KOPT-K1 (cell line): Measurements from ENCODE around the gene ACOXL.
"Not testable (repeated sequence)": the region's sequence is repeated elsewhere in the genome, so short reads cannot be mapped to it uniquely, and the experiment has no call there.

Experiments
- H3K27ac ChIP-seq: fragments of 200-600 bp; sonication (generic); 2 replicates; pipeline ENCODE4 v1.5.1; 2016; ENCODE audit warnings: antibody characterized with exemption, mild to moderate bottlenecking, low read depth, low read length; ENCODE audit not compliant: poor library complexity, severe bottlenecking
- H3K36me3 ChIP-seq: fragments of 200-600 bp; sonication (generic); 2 replicates; pipeline ENCODE4 v1.5.1; 2017; ENCODE audit warnings: antibody characterized with exemption, mild to moderate bottlenecking, low read length, moderate library complexity; ENCODE audit not compliant: insufficient read depth
- H3K9me3 ChIP-seq: fragments of 200-600 bp; sonication (generic); 2 replicates; pipeline ENCODE4 v1.5.1; 2017; ENCODE audit warnings: antibody characterized with exemption, low read length, mild to moderate bottlenecking; ENCODE audit not compliant: insufficient read depth, poor library complexity, severe bottlenecking

The ACOXL gene

DNA sequence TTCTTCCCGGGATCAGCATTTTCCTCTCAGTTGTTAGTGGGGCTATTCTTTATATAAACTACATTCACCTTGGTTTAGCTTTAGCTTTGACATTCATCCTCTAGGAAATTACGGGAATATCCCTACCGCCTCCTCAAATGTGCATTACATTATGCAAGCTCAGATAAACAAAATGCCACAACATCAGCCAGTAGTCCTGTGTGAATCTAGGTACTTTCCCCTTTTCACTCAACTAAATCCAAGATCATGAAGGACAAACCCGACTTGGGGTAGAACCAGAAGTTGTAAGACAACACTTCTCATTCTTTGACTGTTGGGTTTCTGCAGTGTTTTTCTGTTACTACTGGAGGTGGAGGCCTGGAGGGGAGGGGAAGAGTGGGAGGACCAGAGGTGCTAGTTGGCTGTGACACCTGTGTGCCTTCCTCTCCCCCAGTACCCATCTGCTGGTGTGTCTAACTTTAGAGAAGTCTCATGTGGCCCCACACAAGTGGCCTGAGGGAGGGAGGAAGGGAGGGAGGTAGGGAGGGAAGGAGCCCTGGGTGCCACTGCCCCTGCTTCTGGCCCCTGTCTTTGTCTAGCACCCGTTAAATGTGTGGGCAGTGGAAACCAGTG, 303.6 kb downstream of the ACOXL start:
- Histone ChIP-seq H3K9me3 (no peaks in the 10 kb centered on the region), H3K27ac (no peak overlapping the region), H3K36me3 (no peaks in the 10 kb centered on the region)

DNA sequence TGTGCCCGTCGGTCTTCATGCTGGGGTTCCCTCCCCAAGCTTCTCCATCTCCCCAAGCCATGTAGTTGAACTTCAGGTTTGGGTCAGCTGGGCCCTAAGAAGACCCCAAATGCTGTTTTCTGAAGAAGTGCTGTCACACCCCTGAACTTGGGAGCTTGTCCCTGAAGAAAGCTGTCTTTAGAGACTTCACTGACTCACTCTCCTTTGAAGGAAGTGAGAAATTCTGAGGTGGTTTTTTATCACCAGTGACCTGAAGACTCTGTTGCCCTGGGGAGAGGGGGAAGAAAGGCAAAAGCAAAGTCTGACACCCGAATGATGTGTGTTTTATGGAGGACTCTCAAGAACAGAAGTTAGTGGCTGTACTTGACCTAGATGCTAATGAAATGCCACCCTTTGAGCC, 304.8 kb downstream of the ACOXL start:
- Histone ChIP-seq H3K36me3 (no peaks in the 10 kb centered on the region), H3K27ac (no peak overlapping the region), H3K9me3 (no peaks in the 10 kb centered on the region)

DNA sequence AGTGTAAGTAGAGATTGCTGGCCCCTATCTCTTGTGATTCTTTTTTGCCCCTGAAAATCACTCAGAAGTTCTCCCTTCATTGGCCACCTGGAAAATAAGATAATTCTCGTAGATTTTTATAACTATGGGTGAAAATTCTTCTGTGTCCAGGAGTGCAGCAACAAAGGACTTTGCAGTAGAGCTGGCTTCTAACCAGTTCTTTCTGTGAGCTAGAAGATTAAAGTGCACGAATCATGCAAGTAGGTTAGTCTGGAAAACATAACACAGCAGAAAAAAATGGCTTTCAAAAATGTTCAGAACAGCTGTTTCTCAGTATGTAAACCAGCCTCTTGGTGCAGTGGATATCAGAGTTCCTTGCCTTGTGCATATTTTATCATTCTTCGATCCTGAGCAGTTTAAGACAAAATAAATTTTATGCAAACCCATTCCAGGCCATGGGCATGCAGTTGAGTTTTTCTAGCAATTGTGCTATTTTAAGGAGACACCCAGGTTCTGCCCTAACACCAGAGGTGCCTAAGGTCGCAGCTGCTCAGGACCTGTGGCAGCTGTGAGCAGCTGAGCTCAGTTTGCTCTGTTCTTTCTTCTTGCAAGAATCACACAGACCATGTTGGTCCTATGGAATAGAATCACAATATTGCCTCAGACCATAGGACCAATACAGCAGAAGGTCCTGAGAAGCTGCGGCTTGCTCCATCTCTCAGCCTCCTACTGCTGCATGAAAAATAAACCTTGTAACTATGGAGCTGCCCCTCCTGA, 307.4 kb downstream of the ACOXL start:
- Histone ChIP-seq H3K9me3 (no peaks in the 10 kb centered on the region), H3K27ac (no peak overlapping the region), H3K36me3 (no peaks in the 10 kb centered on the region)

DNA sequence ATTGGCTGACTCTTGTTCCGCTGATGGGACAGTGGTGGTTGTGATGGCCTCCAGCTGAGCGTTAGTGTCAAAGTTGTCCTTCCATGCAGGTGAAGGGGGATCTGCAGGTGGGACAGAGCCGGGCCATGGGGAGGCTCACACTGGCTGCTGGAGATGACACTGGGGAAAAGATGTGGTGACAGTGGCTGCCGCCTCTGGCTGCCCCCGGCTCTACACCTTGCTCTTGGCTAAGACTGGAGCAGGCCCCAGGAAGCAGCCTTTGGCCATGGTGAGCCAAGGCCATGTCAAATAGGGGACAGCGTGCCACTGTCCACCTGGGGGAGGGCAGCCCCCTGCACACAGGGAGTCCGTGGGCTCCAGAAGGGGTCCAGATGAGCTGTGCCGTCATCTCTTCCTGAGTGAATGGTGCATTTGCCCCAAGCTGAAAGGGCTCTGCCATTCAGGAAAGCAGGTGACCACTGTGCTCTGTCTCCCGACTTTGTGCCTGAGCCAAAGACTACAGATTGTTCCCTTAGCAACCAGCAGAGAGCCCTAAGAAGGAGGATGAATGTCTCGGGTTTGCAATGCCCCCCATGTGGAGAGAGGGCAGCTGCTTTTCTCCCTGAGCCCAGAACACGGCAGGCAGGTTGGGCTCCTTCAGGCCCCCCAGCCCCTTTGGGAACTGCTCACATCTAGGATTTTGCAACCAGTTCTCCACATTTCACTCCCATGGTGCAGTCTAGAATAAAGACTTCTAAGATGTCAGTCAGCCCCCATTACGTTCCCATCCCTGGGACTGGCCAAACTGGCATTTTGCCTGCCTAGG, 309.2 kb downstream of the ACOXL start:
- Histone ChIP-seq H3K27ac (no peak overlapping the region), H3K36me3 (no peaks in the 10 kb centered on the region), H3K9me3 (no peaks in the 10 kb centered on the region)

DNA sequence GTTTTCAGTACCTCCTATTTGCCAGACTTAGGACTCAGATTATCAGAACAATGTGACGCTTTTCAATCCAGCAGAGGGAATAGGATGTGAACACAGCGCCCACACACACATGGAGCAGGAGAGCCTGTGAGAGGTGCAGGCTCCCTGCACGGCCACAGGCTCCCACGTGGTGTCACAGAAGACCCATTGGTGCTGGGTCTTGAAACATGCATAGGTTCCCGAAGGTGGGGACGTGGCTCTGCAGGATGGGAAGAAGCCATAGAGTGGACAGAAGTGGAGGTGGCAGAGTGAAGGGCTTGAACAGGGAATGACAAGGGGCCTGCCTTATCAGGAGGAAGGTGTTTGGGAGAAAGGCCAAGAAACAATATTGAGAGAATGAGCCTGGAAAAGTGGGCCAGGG, 309.9 kb downstream of the ACOXL start:
- Histone ChIP-seq H3K36me3 (no peaks in the 10 kb centered on the region), H3K9me3 (no peaks in the 10 kb centered on the region), H3K27ac (no peak overlapping the region)

DNA sequence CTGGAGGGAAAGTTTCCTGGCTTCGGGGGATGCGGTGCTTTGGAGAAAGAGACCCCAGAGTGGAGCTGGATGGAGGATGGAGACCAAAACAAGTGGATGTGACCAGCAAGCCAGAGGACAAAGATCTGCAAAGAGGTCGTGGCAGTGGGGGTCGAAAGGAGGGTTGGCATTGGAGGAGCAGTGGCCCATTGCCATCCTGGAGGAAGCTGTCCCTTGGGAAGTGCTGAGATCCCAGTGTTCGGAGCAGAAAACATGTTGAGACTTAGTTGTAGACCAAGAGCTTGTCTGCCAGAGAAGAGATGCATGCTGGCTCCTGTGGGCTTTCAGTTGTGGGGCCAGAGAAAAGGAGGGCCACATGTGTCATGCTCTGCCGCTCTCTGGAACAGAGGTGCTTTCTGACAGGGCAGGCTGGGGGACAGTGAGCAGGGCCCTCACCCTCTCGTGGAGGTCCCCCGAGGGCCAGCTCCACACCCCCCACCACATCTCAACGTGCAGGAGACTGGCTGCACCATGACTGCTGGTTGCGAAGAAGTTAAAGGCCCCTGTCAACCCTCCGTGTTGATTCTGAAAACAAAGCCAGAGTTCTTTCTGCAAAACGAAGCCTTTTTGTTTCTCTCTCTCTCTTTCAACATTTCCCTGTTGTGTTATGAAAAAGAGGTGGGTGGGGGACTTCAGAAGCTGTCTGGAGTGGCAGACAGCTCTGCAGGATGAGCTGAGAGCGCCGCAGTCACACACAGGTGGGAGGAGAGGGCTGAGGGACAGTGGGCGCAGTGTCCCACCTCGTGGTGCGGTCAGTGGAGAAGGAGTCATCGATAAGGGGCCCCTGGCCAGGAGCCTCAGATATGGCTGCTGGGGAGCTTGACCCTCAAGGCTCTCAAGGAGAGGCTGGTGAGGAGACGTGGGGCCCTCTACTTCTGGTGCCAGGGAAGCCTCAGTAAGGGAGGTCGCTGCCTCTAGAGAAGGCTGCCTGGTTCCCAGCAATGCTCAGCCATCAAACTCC, 310.7 kb downstream of the ACOXL start:
- H3K36me3 ChIP-seq: no peaks in the 10 kb centered on the region
- H3K27ac ChIP-seq: no peak overlapping the region
- no peaks in the 10 kb centered on the region for H3K9me3 ChIP-seq

DNA sequence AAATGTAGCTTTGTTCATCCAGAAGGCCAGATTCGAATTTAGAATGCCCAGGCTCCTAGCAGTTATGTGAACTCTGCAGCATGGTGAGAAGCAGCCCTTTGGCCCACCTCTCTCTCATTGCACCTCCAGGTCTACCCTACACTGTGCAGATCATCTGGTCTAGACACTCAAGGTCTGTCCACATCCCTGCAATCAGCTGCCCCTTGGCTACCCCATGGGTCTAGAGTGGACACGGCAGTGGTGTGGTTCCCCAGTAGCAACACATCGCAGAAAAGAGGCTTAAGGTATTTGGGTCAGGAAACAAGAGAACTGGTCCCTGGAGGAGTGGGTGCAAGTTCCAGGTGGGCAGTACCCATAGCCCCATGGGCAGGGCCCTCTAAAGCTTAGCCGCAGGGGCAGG, 311.7 kb downstream of the ACOXL start:
- Histone ChIP-seq H3K9me3 (no peaks in the 10 kb centered on the region), H3K27ac (no peak overlapping the region), H3K36me3 (no peaks in the 10 kb centered on the region)

DNA sequence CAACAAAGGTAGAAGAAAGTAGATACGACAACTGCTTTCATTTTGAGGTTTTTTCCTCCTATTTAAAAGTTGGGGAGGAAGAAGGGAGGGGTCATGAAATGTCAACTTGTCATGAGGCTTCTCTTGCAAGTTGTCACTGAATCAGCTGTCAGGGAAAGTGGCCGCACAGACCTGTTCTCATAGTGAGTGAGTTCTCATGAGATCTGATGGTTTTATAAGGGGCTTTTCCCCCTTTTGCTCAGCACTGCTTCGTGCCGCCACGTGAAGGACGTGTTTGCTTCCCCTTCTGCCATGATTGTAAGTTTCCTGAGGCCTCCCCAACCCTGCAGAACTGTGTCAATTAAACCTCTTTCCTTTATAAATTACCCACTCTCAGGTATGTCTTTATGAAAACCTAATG, 312.9 kb downstream of the ACOXL start:
- not testable (repeated sequence) for H3K9me3 ChIP-seq, H3K36me3 ChIP-seq, H3K27ac ChIP-seq

DNA sequence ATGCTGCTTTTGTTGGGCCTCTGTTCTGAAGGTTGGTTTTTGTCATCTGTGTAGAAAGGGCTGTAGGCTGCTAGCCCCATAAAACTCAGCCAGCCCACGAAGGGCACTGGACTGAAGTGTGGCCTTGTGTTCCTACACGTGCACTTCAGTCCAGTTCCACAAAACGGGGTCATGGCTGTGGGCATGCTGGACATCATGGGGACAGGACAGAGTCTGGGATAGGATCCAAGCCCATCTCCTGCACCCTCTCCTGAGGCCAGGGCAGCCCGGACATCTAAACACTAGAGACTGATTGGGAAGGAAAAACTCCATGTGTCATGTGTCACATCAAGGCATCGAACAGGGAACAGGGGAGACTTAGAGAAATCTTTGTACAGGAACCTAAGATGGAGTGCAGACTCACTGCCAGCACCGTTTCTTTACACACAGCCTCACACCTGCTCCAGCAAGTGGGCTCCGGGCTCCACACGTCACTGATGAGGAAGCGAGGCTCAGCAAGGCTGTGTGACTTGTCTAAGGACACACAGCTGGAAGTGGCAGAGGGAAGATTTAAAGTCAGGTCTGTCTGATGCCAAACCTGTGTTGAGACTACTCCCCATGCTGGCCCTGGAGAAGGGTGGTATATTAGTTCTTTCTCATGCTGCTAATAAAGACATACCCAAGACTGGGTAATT, 313.5 kb downstream of the ACOXL start:
- no peak overlapping the region for H3K27ac ChIP-seq
- H3K36me3 ChIP-seq: no peaks in the 10 kb centered on the region
- H3K9me3 ChIP-seq: no peaks in the 10 kb centered on the region

DNA sequence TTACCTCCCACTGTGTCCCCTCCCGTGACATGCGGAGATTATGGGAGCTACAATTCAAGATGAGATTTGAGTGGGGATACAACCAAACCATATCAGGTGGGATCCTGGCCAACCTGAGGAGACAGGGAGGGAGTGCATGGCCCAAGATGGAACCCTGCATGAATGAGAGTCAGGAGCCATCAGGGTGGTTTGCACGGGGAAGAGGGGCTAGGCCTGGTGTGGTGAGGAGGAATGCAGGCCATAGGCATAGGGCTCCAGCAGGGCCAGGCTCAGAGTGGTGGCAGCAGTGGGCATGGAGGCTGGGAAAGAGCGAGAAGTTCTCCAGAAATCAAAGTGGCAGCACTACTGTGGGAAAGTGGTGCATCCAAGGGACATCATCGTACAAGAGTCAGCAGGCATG, 314.3 kb downstream of the ACOXL start:
- Histone ChIP-seq H3K36me3 (no peaks in the 10 kb centered on the region), H3K27ac (no peak overlapping the region), H3K9me3 (no peaks in the 10 kb centered on the region)

DNA sequence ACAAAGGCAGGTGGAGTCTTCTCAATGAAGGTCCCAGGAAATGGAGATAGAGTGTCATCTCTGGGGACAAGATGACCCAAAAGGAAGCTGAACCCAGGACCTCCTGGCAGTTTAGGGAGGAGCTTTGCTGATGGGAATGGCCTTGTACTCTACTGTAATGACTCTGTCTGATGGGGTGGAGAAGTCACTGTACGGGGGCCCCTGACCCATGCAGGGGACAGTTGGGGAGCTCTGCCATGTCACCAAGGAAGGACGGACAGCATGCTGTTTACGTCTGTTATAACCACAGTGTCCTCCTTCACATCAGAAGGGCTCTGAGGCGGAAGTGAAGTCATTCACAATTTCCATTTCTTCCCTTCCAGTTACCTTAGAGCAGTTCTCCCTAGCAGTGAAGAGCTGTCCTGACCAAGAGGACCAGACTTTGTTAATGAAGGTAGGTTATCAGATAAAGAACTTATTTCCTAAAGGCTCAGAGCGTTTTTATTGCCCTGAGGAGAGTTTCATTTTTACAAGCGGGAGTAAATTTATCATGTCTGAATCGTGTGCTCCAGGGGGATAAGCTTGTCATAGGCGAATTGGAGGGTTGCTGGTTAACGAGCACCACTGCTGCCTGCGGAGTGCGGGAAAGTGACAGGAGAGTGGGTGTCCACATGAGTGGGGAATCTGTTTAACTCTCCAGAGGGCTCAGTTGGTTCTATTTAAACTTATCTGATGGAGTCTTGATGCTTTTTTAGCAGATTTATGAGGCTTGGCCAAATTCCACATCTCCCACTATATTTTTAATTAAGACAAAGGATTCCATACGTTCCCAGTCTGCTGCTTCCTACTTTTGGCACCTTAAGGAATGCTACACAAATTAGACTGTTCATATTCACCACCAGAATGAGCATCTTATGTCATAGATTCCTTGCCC, 316.7 kb downstream of the ACOXL start:
- no peaks in the 10 kb centered on the region for H3K9me3 ChIP-seq
- no peak overlapping the region for H3K27ac ChIP-seq
- no peaks in the 10 kb centered on the region for H3K36me3 ChIP-seq

DNA sequence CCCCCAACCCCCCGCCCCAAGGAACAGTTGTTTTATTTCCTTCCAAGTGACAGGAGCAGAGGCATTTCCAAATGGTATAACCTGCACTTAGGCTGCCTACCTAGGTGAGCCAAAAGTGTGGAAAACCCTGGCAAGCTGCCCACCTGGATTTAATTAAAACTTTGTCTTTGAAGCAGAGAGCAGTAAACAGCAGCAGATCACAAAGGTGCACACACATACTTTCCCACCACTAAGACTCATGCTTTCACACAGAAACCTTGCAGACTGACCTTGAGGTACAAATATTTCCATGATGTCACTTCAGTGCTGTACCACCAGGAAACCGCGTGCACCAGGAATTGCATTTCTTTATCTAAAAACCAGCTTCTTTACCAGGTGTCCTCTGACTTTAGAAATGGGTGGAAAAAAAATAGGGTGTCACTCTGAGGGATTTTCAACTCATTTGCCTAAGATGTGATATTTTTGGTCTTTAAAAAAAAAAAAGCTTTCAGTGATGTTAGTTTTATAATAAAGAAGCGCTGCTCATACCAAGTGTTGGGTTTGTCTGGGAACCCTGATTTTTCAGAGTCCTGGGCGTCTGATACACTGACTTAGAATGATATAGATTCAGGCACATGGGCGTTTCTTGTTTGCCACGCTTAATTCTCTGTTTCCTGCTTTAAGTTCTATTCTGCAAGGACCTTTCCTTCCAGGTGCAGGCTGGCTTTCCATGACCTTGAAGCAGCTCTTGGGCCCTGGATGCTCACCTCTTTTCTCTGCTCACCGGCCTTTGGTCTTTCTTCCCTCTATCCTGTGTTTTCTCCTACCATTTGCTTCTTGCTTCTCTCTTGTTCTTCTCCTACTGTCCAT, 317.6 kb downstream of the ACOXL start:
- Histone ChIP-seq H3K27ac (no peak overlapping the region), H3K36me3 (no peaks in the 10 kb centered on the region), H3K9me3 (no peaks in the 10 kb centered on the region)
